GM23338 (cell line): Measurements from ENCODE around the gene MLLT3. TPM values are rescaled to one million over a fixed set of nuclear protein-coding genes. Genes with fewer than 3 reads are reported as not detected.

Experiments
- ATAC-seq: fragments of 200-7000 bp; cut with Tn5 transposase; 3 replicates; pipeline ENCODE4 v1.9.1; 2020
- DNase-seq: peaks from one replicate; pipeline ENCODE4 v3.0.0-alpha.2; 2015; ENCODE audit warnings: low spot score
- H2AFZ ChIP-seq: fragments of 200-600 bp; sonication (generic); 2 replicates; pipeline ENCODE4 v1.8.0; 2016; ENCODE audit warnings: antibody characterized with exemption, mild to moderate bottlenecking, moderate library complexity
- H3F3A ChIP-seq: fragments of 200-600 bp; sonication (generic); replicated peaks from 2 replicates; pipeline ENCODE4 v1.8.0; 2017; ENCODE audit warnings: antibody characterized with exemption, mixed run types, low read depth
- H3K27ac ChIP-seq: fragments of 200-600 bp; sonication (generic); 2 replicates; pipeline ENCODE4 v1.6.1; 2016; ENCODE audit warnings: low read depth
- H3K27me3 ChIP-seq: fragments of 200-600 bp; sonication (generic); 2 replicates; pipeline ENCODE4 v1.8.0; 2016; ENCODE audit warnings: mild to moderate bottlenecking, mixed run types, moderate library complexity; ENCODE audit not compliant: insufficient read depth
- H3K36me3 ChIP-seq: fragments of 200-600 bp; sonication (generic); 2 replicates; pipeline ENCODE4 v1.8.0; 2016; ENCODE audit warnings: mild to moderate bottlenecking; ENCODE audit not compliant: insufficient read depth
- H3K4me1 ChIP-seq: fragments of 200-600 bp; sonication (generic); 2 replicates; pipeline ENCODE4 v1.8.0; 2016; ENCODE audit warnings: mild to moderate bottlenecking, moderate library complexity; ENCODE audit not compliant: insufficient read depth
- H3K4me2 ChIP-seq: fragments of 200-600 bp; sonication (generic); 2 replicates; pipeline ENCODE4 v1.7.1; 2017; ENCODE audit warnings: mixed run types
- H3K4me3 ChIP-seq: fragments of 200-600 bp; sonication (generic); 2 replicates; pipeline ENCODE4 v1.6.1; 2016; ENCODE audit warnings: mixed run types
- H3K79me2 ChIP-seq: fragments of 200-600 bp; sonication (generic); replicated peaks from 2 replicates; pipeline ENCODE4 v1.8.0; 2017; ENCODE audit warnings: mild to moderate bottlenecking; ENCODE audit not compliant: insufficient read depth
- H3K9me2 ChIP-seq: fragments of 200-600 bp; sonication (generic); 2 replicates; pipeline ENCODE4 v1.8.0; 2017; ENCODE audit not compliant: insufficient read depth
- H4K20me1 ChIP-seq: fragments of 200-600 bp; sonication (generic); replicated peaks from 2 replicates; pipeline ENCODE4 v1.8.0; 2017; ENCODE audit warnings: mild to moderate bottlenecking; ENCODE audit not compliant: insufficient read depth
- H3K27ac Mint-ChIP-seq: 2 replicates; pipeline ENCODE4 v1.8.0; 2020; ENCODE audit warnings: inconsistent platforms, mild to moderate bottlenecking, moderate library complexity, mixed read lengths
- H3K27me3 Mint-ChIP-seq: 3 replicates; pipeline ENCODE4 v1.8.0; 2022; ENCODE audit warnings: low read depth, mild to moderate bottlenecking, moderate library complexity, mixed read lengths, inconsistent platforms; ENCODE audit not compliant: insufficient read depth, poor library complexity
- H3K36me3 Mint-ChIP-seq: 3 replicates; pipeline ENCODE4 v1.8.0; 2021; ENCODE audit warnings: low read depth, mild to moderate bottlenecking, inconsistent platforms, moderate library complexity, mixed read lengths
- H3K4me1 Mint-ChIP-seq: 3 replicates; pipeline ENCODE4 v1.8.0; 2020; ENCODE audit warnings: mild to moderate bottlenecking, inconsistent platforms, mixed read lengths
- H3K4me3 Mint-ChIP-seq: 3 replicates; pipeline ENCODE4 v1.8.0; 2021; ENCODE audit warnings: moderate library complexity, mild to moderate bottlenecking, inconsistent platforms, mixed read lengths
- H3K9me3 Mint-ChIP-seq: 3 replicates; pipeline ENCODE4 v1.8.0; 2020; ENCODE audit warnings: moderate library complexity, mild to moderate bottlenecking, inconsistent platforms, mixed read lengths
- CREB1 ChIP-seq: fragments of 250-450 bp; sonication (Bioruptor Pico); IDR thresholded peaks from 2 replicates; pipeline ENCODE4 v1.5.0; 2020; ENCODE audit warnings: low read depth, mild to moderate bottlenecking, moderate library complexity
- EZH2 ChIP-seq: fragments of 200-600 bp; sonication (generic); IDR thresholded peaks from one replicate; pipeline ENCODE4 v1.8.0; 2017; ENCODE audit warnings: antibody characterized with exemption, mild to moderate bottlenecking, low read depth; ENCODE audit not compliant: unreplicated experiment
- EZH2phosphoT487 ChIP-seq: fragments of 200-600 bp; sonication (generic); IDR thresholded peaks from one replicate; pipeline ENCODE4 v1.8.1; 2018; ENCODE audit warnings: antibody characterized with exemption; ENCODE audit not compliant: unreplicated experiment
- JUNB ChIP-seq: IDR thresholded peaks from one replicate; pipeline ENCODE4 v1.6.1; 2016; ENCODE audit warnings: antibody characterized with exemption; ENCODE audit not compliant: unreplicated experiment
- NANOG ChIP-seq: IDR thresholded peaks from 2 replicates; pipeline ENCODE4 v1.6.1; 2016; ENCODE audit warnings: antibody characterized with exemption, borderline replicate concordance
- POLR2AphosphoS5 ChIP-seq: IDR thresholded peaks from 2 replicates; pipeline ENCODE4 v1.6.1; 2016; ENCODE audit warnings: antibody characterized with exemption, low read depth
- STAT1 ChIP-seq: IDR thresholded peaks from one replicate; pipeline ENCODE4 v1.6.1; 2016; ENCODE audit warnings: antibody characterized with exemption; ENCODE audit not compliant: unreplicated experiment
- ZNF114 ChIP-seq: fragments of 250-450 bp; sonication (Bioruptor Pico); IDR thresholded peaks from 2 replicates; pipeline ENCODE4 v1.5.0; 2020; ENCODE audit warnings: mild to moderate bottlenecking, moderate library complexity
- ZNF331 ChIP-seq: fragments of 250-450 bp; sonication (Bioruptor Pico); IDR thresholded peaks from 2 replicates; pipeline ENCODE4 v1.5.0; 2020; ENCODE audit warnings: low read depth, mild to moderate bottlenecking, moderate library complexity
- polyA plus RNA-seq: library from polyadenylated mRNA; unstranded; fragments of >200 nt; fragmentation: Nextera tagmentation; extraction: Ambion mirVana; gene quantifications from 2 replicates; pipeline ENCODE4 v1.2.1, GENCODE V29; 2016
- total RNA-seq: library from RNA; depleted of rRNA; stranded (reverse); fragments of >200 nt; shearing (Covaris generic); gene quantifications from 2 replicates; pipeline ENCODE4 v1.2.3, GENCODE V29; 2014
- TF ChIP-seq, protein P1 (sequence below): fragments of 250-450 bp; sonication (Bioruptor Pico); IDR thresholded peaks from 2 replicates; pipeline ENCODE4 v1.5.0; 2020; ENCODE audit warnings: mild to moderate bottlenecking, moderate library complexity
- TF ChIP-seq, protein P2 (sequence below), 2 experiments: fragments of 200-600 bp in 1 of 2; sonication (generic) in 1 of 2; conservative IDR thresholded peaks; 2 replicates each; pipeline versions ENCODE4 v1.5.1 to v1.6.1; 2016 to 2017; ENCODE audit warnings: antibody characterized with exemption in 2 of 2, low read depth in 2 of 2, mild to moderate bottlenecking in 2 of 2, moderate library complexity in 1 of 2
- TF ChIP-seq, protein P3 (sequence below): IDR thresholded peaks from one replicate; pipeline ENCODE4 v1.6.1; 2018; ENCODE audit warnings: antibody characterized with exemption; ENCODE audit not compliant: unreplicated experiment
- TF ChIP-seq, protein P4 (sequence below): IDR thresholded peaks from 2 replicates; pipeline ENCODE4 v1.6.1; 2016; ENCODE audit warnings: antibody characterized with exemption

The MLLT3 gene
- total and polyA plus RNA-seq, 2 experiments from 2014 or later: 7.5 to 9.5 TPM

DNA sequence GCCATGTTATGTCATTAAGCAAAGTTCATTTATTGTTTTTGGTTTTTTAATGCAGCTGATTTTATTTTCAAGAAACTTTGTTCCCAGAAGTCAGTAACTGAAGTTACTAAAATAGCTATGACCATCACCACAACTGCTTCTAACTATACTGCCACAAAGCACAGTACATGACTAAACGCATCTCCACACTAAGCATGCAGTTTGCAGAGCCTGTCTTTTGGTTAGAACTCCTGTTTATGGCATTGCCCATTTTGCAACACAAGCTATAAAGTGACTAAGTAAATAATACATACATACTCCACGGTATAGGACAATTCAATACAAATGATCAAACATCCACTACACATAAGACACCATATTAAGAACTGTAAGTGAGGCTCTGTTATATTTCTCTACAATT, 109.7 kb downstream of the MLLT3 start:
- Histone ChIP-seq H3K27me3 (no peaks in the 10 kb centered on the region), H4K20me1 (no peaks in the 10 kb centered on the region), H3K4me3 (no peak overlapping the region), H3K4me1 (0 out of 2 replicates have a peak, but pooled peaks cover 2% of the 10 kb centered on the region), H3F3A (no peaks in the 10 kb centered on the region), H3K9me2 (no peaks in the 10 kb centered on the region), H3K4me2 (no peak overlapping the region), H3K36me3 (no peaks in the 10 kb centered on the region), H2AFZ (no peak overlapping the region), H3K79me2 (no peaks in the 10 kb centered on the region), H3K27ac (no peak overlapping the region)
- Mint-ChIP-seq H3K36me3 (no peaks in the 10 kb centered on the region), H3K4me1 (peaks cover 13% of the 10 kb centered on the region), H3K27ac (no peak overlapping the region), H3K27me3 (peaks cover 1% of the 10 kb centered on the region), H3K9me3 (no peaks in the 10 kb centered on the region), H3K4me3 (no peak overlapping the region)
- ATAC-seq (no peak), DNase-seq (no peak)
- TF ChIP-seq, protein P1, sequence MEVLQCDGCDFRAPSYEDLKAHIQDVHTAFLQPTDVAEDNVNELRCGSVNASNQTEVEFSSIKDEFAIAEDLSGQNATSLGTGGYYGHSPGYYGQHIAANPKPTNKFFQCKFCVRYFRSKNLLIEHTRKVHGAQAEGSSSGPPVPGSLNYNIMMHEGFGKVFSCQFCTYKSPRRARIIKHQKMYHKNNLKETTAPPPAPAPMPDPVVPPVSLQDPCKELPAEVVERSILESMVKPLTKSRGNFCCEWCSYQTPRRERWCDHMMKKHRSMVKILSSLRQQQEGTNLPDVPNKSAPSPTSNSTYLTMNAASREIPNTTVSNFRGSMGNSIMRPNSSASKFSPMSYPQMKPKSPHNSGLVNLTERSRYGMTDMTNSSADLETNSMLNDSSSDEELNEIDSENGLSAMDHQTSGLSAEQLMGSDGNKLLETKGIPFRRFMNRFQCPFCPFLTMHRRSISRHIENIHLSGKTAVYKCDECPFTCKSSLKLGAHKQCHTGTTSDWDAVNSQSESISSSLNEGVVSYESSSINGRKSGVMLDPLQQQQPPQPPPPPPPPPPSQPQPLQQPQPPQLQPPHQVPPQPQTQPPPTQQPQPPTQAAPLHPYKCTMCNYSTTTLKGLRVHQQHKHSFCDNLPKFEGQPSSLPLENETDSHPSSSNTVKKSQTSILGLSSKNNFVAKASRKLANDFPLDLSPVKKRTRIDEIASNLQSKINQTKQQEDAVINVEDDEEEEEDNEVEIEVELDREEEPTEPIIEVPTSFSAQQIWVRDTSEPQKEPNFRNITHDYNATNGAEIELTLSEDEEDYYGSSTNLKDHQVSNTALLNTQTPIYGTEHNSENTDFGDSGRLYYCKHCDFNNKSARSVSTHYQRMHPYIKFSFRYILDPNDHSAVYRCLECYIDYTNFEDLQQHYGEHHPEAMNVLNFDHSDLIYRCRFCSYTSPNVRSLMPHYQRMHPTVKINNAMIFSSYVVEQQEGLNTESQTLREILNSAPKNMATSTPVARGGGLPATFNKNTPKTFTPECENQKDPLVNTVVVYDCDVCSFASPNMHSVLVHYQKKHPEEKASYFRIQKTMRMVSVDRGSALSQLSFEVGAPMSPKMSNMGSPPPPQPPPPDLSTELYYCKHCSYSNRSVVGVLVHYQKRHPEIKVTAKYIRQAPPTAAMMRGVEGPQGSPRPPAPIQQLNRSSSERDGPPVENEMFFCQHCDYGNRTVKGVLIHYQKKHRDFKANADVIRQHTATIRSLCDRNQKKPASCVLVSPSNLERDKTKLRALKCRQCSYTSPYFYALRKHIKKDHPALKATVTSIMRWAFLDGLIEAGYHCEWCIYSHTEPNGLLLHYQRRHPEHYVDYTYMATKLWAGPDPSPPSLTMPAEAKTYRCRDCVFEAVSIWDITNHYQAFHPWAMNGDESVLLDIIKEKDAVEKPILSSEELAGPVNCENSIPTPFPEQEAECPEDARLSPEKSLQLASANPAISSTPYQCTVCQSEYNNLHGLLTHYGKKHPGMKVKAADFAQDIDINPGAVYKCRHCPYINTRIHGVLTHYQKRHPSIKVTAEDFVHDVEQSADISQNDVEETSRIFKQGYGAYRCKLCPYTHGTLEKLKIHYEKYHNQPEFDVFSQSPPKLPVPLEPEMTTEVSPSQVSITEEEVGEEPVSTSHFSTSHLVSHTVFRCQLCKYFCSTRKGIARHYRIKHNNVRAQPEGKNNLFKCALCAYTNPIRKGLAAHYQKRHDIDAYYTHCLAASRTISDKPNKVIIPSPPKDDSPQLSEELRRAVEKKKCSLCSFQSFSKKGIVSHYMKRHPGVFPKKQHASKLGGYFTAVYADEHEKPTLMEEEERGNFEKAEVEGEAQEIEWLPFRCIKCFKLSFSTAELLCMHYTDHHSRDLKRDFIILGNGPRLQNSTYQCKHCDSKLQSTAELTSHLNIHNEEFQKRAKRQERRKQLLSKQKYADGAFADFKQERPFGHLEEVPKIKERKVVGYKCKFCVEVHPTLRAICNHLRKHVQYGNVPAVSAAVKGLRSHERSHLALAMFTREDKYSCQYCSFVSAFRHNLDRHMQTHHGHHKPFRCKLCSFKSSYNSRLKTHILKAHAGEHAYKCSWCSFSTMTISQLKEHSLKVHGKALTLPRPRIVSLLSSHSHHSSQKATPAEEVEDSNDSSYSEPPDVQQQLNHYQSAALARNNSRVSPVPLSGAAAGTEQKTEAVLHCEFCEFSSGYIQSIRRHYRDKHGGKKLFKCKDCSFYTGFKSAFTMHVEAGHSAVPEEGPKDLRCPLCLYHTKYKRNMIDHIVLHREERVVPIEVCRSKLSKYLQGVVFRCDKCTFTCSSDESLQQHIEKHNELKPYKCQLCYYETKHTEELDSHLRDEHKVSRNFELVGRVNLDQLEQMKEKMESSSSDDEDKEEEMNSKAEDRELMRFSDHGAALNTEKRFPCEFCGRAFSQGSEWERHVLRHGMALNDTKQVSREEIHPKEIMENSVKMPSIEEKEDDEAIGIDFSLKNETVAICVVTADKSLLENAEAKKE (CRISPR knock-in tag): no peak
- TF ChIP-seq EZH2phosphoT487 (no peak), ZNF331 (no peak), NANOG (no peak), ZNF114 (CRISPR knock-in tag) (no peak), EZH2 (no peak), STAT1 (no peak), POLR2AphosphoS5 (no peak), JUNB (no peak), CREB1 (CRISPR knock-in tag) (no peak)
- TF ChIP-seq, protein P2, sequence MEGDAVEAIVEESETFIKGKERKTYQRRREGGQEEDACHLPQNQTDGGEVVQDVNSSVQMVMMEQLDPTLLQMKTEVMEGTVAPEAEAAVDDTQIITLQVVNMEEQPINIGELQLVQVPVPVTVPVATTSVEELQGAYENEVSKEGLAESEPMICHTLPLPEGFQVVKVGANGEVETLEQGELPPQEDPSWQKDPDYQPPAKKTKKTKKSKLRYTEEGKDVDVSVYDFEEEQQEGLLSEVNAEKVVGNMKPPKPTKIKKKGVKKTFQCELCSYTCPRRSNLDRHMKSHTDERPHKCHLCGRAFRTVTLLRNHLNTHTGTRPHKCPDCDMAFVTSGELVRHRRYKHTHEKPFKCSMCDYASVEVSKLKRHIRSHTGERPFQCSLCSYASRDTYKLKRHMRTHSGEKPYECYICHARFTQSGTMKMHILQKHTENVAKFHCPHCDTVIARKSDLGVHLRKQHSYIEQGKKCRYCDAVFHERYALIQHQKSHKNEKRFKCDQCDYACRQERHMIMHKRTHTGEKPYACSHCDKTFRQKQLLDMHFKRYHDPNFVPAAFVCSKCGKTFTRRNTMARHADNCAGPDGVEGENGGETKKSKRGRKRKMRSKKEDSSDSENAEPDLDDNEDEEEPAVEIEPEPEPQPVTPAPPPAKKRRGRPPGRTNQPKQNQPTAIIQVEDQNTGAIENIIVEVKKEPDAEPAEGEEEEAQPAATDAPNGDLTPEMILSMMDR (conservative IDR thresholded peaks at IDR 0.05; ENCODE audit: low read depth in 2 of 2): no peak
- TF ChIP-seq, protein P3, sequence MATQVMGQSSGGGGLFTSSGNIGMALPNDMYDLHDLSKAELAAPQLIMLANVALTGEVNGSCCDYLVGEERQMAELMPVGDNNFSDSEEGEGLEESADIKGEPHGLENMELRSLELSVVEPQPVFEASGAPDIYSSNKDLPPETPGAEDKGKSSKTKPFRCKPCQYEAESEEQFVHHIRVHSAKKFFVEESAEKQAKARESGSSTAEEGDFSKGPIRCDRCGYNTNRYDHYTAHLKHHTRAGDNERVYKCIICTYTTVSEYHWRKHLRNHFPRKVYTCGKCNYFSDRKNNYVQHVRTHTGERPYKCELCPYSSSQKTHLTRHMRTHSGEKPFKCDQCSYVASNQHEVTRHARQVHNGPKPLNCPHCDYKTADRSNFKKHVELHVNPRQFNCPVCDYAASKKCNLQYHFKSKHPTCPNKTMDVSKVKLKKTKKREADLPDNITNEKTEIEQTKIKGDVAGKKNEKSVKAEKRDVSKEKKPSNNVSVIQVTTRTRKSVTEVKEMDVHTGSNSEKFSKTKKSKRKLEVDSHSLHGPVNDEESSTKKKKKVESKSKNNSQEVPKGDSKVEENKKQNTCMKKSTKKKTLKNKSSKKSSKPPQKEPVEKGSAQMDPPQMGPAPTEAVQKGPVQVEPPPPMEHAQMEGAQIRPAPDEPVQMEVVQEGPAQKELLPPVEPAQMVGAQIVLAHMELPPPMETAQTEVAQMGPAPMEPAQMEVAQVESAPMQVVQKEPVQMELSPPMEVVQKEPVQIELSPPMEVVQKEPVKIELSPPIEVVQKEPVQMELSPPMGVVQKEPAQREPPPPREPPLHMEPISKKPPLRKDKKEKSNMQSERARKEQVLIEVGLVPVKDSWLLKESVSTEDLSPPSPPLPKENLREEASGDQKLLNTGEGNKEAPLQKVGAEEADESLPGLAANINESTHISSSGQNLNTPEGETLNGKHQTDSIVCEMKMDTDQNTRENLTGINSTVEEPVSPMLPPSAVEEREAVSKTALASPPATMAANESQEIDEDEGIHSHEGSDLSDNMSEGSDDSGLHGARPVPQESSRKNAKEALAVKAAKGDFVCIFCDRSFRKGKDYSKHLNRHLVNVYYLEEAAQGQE: no peak
- TF ChIP-seq, protein P4, sequence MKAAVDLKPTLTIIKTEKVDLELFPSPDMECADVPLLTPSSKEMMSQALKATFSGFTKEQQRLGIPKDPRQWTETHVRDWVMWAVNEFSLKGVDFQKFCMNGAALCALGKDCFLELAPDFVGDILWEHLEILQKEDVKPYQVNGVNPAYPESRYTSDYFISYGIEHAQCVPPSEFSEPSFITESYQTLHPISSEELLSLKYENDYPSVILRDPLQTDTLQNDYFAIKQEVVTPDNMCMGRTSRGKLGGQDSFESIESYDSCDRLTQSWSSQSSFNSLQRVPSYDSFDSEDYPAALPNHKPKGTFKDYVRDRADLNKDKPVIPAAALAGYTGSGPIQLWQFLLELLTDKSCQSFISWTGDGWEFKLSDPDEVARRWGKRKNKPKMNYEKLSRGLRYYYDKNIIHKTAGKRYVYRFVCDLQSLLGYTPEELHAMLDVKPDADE: no peak
